Vagina (tissue), 2 donors: ENCODE results near the gene BUD31. TPM values are rescaled to one million over a fixed set of nuclear protein-coding genes. Genes with fewer than 3 reads are reported as not detected.
A peak's percentile ranks its signal among the peaks of the same experiment; 100 is the strongest.
"Not testable (repeated sequence)": the region's sequence is repeated elsewhere in the genome, so short reads cannot be mapped to it uniquely, and the experiment has no call there.

ENCODE experiments used
- DNase-seq, 2 donors: peaks; one replicate each; pipeline ENCODE4 v3.0.0-alpha.2; 2017; ENCODE audit errors: extremely low spot score in 2 of 2
- H3K27ac ChIP-seq: fragments of 200-600 bp; sonication (generic); one replicate; pipeline ENCODE4 v1.5.1; 2019
- H3K27me3 ChIP-seq: fragments of 200-600 bp; sonication (generic); one replicate; pipeline ENCODE4 v1.5.1; 2019
- H3K36me3 ChIP-seq, 2 donors: fragments of 200-600 bp; sonication (generic); one replicate each; pipeline ENCODE4 v1.5.1; 2017 to 2019
- H3K4me1 ChIP-seq: fragments of 200-600 bp; sonication (generic); one replicate; pipeline ENCODE4 v1.5.1; 2019
- H3K4me3 ChIP-seq, 2 donors: fragments of 200-600 bp; sonication (generic); 1 replicate in 1 of 2; 2 replicates in 1 of 2; pipeline ENCODE4 v1.5.1; 2016 to 2019
- H3K9me3 ChIP-seq: fragments of 200-600 bp; sonication (generic); one replicate; pipeline ENCODE4 v1.5.1; 2019
- POLR2A ChIP-seq, 2 donors: fragments of 450-650 bp; IDR thresholded peaks; one replicate each; pipeline ENCODE4 v1.6.1; 2017; ENCODE audit warnings: antibody characterized with exemption in 2 of 2, mild to moderate bottlenecking in 2 of 2, moderate library complexity in 2 of 2
- POLR2AphosphoS5 ChIP-seq, 2 donors: sonication (generic); formaldehyde crosslinking; IDR thresholded peaks; one replicate each; pipeline ENCODE4 v1.9.0; 2017; ENCODE audit warnings: antibody characterized with exemption in 2 of 2, mild to moderate bottlenecking in 2 of 2, low read depth in 1 of 2; ENCODE audit not compliant: insufficient read depth in 1 of 2
- intact Hi-C: fragments of 100-400 bp; cut with DNase I; formaldehyde crosslinking; loops from one replicate; pipeline ENCODE4 v1.15.1; 2023
- total RNA-seq: library from RNA; depleted of rRNA; stranded (reverse); fragments of >200 nt; gene quantifications from one replicate; pipeline ENCODE4 v1.2.3, GENCODE V29; 2016
- TF ChIP-seq, protein P1 (sequence below), 3 experiments: fragments of 450-650 bp in 2 of 3; fragments of 200-600 bp in 1 of 3; sonication (generic) in 1 of 3; IDR thresholded peaks; one replicate each; pipeline ENCODE4 v1.5.1; 2017 to 2019; ENCODE audit warnings: antibody characterized with exemption in 3 of 3, mild to moderate bottlenecking in 2 of 3, moderate library complexity in 2 of 3

BUD31 gene
- total RNA-seq, 1 donor from 2014 or later, result 52.3 TPM

GRCh38 chr7:99431756-99432540, 23.2 kb downstream of the BUD31 start:
- not testable (repeated sequence) for DNase-seq, H3K9me3 ChIP-seq, H3K4me1 ChIP-seq, H3K4me3 ChIP-seq, H3K27ac ChIP-seq, H3K27me3 ChIP-seq
- H3K36me3 ChIP-seq, result peaks cover 0 to 47% of the 10 kb centered on the region in 2 donors
- TF ChIP-seq POLR2AphosphoS5 (IDR thresholded peaks at IDR 0.05; ENCODE audit: insufficient read depth in 1 of 2, low read depth in 1 of 2), result peak in 1 of 2 donors; percentile 21
- intact Hi-C loops, result loop anchor here (1.0 kb wide), 1 partner anchor 26 kb away; no protein-coding TSS in a partner anchor

- no peak overlapping the region for H3K27ac ChIP-seq
- peaks cover 0 to 44% of the 10 kb centered on the region in 2 donors for H3K36me3 ChIP-seq
- no peak overlapping the region for H3K4me3 ChIP-seq
- intact Hi-C loops, result no loop called here
- DNase-seq, result no peak
- H3K4me1 ChIP-seq, result peaks cover 13% of the 10 kb centered on the region
- H3K9me3 ChIP-seq, result no peaks in the 10 kb centered on the region
- TF ChIP-seq, protein P1, sequence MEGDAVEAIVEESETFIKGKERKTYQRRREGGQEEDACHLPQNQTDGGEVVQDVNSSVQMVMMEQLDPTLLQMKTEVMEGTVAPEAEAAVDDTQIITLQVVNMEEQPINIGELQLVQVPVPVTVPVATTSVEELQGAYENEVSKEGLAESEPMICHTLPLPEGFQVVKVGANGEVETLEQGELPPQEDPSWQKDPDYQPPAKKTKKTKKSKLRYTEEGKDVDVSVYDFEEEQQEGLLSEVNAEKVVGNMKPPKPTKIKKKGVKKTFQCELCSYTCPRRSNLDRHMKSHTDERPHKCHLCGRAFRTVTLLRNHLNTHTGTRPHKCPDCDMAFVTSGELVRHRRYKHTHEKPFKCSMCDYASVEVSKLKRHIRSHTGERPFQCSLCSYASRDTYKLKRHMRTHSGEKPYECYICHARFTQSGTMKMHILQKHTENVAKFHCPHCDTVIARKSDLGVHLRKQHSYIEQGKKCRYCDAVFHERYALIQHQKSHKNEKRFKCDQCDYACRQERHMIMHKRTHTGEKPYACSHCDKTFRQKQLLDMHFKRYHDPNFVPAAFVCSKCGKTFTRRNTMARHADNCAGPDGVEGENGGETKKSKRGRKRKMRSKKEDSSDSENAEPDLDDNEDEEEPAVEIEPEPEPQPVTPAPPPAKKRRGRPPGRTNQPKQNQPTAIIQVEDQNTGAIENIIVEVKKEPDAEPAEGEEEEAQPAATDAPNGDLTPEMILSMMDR (IDR thresholded peaks at IDR 0.05), result no peak
- no peak for TF ChIP-seq POLR2AphosphoS5 (IDR thresholded peaks at IDR 0.05; ENCODE audit: insufficient read depth in 1 of 2, low read depth in 1 of 2)
- no peak for TF ChIP-seq POLR2A (IDR thresholded peaks at IDR 0.05)
- no peaks in the 10 kb centered on the region for H3K27me3 ChIP-seq
Observed at GRCh38 chr7:99433158-99433557, 24.4 kb downstream of the BUD31 start.

GRCh38 chr7:99437946-99438572, 29.3 kb downstream of the BUD31 start:
- DNase-seq, result no peak
- peaks cover 0 to 24% of the 10 kb centered on the region in 2 donors for H3K36me3 ChIP-seq
- H3K4me1 ChIP-seq, result peaks cover 50% of the 10 kb centered on the region
- no peak for TF ChIP-seq POLR2AphosphoS5 (IDR thresholded peaks at IDR 0.05; ENCODE audit: insufficient read depth in 1 of 2, low read depth in 1 of 2)
- TF ChIP-seq, protein P1 (IDR thresholded peaks at IDR 0.05), result no peak
- TF ChIP-seq POLR2A (IDR thresholded peaks at IDR 0.05), result no peak
- intact Hi-C loops, result no loop called here
- no peaks in the 10 kb centered on the region for H3K9me3 ChIP-seq
- no peaks in the 10 kb centered on the region for H3K27me3 ChIP-seq
- H3K4me3 ChIP-seq, result peak overlapping the region; percentile 91 to 99
- H3K27ac ChIP-seq, result peak overlapping the region; percentile 90

- H3K36me3 ChIP-seq, result peaks cover 0 to 16% of the 10 kb centered on the region in 2 donors
- no peaks in the 10 kb centered on the region for H3K27me3 ChIP-seq
- peaks cover 50% of the 10 kb centered on the region for H3K4me1 ChIP-seq
- H3K4me3 ChIP-seq, result peak within 1 kb of the TSS; percentile 91 to 99
- TF ChIP-seq POLR2AphosphoS5 (IDR thresholded peaks at IDR 0.05; ENCODE audit: insufficient read depth in 1 of 2, low read depth in 1 of 2) (peak; percentile 73 to 77), POLR2A (IDR thresholded peaks at IDR 0.05) (peak in 1 of 2 donors; percentile 64)
- TF ChIP-seq, protein P1 (IDR thresholded peaks at IDR 0.05), result no peak
- intact Hi-C loops, result no loop called here
- peak within 1 kb of the TSS; percentile 90 for H3K27ac ChIP-seq
- no peaks in the 10 kb centered on the region for H3K9me3 ChIP-seq
- DNase-seq, result peak; percentile 93 to 97
Observed at GRCh38 chr7:99438573-99439480, 30.1 kb downstream of the BUD31 start, which contains the start of the genes CPSF4 and PTCD1. TSS of gene CPSF4 (plus strand) at chr7:99438943. CDS start at chr7:99439083, 140 bp downstream. TSS of gene PTCD1 (minus strand) at chr7:99438798. CDS start at chr7:99435242, 3,556 bp downstream.

GRCh38 chr7:99440195-99440594, 31.4 kb downstream of the BUD31 start:
- H3K27me3 ChIP-seq, result no peaks in the 10 kb centered on the region
- H3K36me3 ChIP-seq, result peaks cover 0 to 13% of the 10 kb centered on the region in 2 donors
- H3K4me3 ChIP-seq, result peak overlapping the region; percentile 91 to 99
- peaks cover 50% of the 10 kb centered on the region for H3K4me1 ChIP-seq
- TF ChIP-seq POLR2AphosphoS5 (IDR thresholded peaks at IDR 0.05; ENCODE audit: insufficient read depth in 1 of 2, low read depth in 1 of 2) (no peak), POLR2A (IDR thresholded peaks at IDR 0.05) (no peak)
- TF ChIP-seq, protein P1 (IDR thresholded peaks at IDR 0.05), result no peak
- DNase-seq, result no peak
- intact Hi-C loops, result no loop called here
- no peaks in the 10 kb centered on the region for H3K9me3 ChIP-seq
- no peak overlapping the region for H3K27ac ChIP-seq
